GM21367 (cell line): Measurements from ENCODE around the gene WWOX.
A peak's percentile ranks its signal among the peaks of the same experiment; 100 is the strongest.
"Not testable (repeated sequence)": the region's sequence is repeated elsewhere in the genome, so short reads cannot be mapped to it uniquely, and the experiment has no call there.

Source experiments
- ATAC-seq: cut with Tn5 transposase; IDR thresholded peaks from one replicate; pipeline ENCODE4 v1.9.1; 2021; ENCODE audit not compliant: unreplicated experiment

The WWOX gene

DNA sequence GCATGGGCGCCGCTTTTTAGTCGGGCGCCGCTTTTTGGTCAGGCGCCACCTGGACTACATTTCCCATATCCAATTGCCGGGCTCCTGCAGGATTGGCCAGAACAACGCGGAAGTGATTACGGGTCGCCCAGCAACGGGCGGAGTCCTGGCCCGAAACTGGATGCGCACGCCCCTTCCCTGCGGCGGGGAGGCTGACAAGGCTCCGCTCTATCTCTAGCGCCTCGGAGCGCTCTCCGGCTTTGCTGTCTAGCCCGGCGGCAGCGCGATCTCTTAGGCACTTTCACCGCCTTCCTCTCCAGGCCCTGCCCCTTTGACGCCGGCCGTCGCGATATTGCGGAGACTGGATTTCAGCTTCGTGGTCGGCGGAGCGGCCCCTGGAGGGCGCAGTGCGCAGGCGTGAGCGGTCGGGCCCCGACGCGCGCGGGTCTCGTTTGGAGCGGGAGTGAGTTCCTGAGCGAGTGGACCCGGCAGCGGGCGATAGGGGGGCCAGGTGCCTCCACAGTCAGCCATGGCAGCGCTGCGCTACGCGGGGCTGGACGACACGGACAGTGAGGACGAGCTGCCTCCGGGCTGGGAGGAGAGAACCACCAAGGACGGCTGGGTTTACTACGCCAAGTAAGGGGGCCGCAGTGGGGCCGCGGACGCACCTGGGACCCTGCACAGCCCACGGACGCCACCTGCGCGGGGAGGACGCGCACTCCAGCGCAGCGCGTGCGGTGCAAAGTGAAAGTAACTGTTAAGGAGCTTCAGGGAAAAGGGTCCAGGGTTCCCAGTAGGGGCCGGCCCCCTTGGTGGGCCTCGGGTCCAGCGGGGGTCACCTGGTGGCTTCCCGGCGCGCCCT is at the start of gene WWOX:
Gene WWOX, plus strand, starts transcription at position 384 of the 841 bp plus-strand sequence.
- ATAC-seq, result peak; percentile 96

DNA sequence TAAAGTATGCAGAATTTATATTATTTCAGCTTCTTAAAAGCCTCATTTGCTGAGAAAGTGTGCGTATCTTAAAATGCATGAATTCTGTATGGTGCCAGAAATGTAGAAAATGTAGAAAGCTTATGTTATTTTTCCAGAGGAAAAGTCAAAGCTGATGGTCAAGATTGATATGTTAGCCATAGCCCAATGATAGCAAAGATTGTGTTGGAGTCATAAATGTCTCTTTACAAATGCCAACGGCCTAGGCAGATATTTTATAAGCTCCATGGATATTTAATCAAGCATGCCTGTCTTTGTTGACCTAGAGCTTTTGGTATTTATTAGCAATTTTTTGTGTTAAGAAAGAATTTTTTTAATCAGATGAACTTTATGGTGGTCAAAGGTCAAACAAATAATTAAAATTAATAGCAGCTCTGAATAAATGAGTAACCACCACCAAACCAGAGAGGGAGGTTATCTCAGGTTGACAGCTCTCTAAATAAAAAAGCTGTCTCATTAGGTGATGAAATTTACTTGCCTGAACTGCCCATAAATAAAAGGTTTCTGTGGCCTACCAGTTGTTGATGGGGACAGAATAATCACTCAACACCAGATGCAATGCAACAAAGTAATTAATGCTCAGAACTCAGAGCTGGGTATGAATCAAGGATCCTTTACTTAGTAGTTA is 48.6 kb upstream of the WWOX start:
- ATAC-seq, result no peak

DNA sequence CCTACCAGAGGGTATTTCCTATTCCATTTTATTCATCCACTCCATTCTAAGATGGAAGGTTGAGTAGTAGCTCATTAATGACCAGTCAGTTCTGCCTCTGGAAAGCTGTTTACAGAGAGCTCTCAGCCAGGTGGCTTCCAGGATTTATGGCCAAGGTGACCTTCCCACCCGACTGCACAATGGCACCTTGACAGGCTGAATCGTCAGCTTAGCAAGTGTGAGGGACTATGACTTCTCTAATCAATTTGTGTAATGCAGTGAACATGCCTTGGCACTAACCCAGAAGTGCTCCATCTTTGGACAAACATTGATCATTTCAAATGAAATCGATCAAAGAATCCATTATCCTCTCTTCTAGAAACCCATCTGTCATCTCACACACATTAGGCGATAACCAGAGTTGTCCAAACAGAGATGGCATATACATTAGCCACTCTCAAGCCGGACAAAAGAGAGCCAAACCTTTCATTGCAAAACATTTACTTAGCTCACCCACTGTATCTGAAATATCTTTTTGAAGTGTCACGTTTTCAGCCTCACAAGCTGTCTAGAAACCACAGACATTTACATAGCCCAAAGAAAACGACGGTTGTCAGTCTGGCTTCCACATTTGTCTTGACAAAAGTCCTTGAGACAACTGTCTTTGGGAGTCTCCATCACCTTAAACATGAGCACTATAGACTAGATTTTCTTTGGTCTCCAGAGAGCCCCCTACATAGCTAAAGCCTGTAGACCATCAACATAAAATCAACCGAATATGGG is 41.5 kb upstream of the WWOX start:
- ATAC-seq, result no peak

DNA sequence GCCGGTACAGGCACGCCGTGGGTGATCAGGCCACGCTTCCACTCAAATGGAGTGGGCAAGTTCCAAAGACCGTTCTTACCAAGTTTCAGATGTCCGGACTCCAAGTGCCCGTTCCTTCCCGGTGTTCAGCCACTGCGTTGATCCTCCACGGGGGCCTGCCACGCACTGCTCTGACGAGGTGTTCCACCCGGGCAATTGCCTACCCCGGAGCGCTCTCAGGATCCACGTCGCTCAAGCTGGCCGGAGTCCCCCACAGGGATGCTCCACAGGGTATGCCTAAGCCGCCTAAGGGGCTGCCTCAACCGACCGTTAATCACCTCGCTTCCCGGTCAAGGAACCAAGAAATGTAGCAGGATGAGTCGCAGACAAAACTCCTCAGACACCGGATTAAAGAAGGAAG is 39.6 kb upstream of the WWOX start:
- not testable (repeated sequence) for ATAC-seq

DNA sequence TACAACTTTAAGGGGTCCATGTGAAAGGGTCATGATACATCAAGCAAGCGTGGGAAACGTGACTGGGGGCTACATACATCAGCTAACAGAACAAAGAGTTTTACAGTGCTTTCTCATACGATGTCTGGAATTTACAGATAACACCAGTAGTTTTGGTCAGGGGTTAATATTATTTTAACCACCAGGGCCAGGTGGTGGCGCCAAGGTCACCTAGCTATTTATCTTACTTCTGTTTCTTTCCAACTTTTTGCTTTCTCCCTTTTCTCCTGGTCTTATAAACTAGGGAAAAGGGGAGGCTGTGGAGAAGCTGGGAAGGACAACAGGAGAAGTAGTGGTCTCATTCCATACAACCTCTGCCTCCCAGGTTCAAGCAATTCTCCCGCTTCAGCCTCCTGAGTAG is 39.2 kb upstream of the WWOX start:
- ATAC-seq, result no peak

DNA sequence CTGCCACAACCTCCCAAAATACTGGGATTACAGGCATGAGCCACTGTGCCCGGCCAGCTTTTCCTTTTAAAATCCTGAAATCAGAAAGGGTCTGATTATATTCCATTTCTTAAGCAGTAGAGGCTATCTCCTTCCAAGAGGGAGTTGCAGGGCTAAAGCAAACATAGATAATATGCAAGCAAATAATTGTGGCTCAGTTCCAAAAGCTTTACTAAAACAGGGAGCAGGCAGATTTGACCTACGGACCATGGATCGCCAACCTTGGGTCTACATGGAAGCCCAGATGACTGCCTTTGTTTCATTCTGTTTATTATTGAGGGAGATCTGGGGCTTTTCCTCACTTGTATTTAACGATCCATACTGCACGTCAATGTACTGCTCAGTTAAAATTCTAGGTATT is 38.6 kb upstream of the WWOX start:
- ATAC-seq, result no peak

DNA sequence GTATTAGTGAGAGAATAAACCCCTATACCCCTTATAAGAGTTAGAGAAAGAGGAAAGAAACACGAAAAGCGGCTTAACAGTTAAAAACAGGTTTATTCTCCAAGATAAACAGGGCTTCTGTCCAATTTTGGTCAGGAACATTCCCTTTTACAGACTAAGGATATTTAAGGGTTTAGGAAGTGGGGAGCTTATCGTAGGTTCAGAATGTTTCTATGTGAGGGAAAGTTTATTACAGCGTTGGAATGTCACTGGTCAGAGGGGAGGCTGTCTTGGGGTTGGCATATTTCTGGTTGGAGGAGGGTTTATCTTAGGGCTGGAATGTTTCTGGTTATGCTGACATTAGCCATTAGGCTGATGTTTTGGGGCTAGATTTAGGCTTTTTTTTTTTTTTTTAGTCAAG is 34.1 kb upstream of the WWOX start:
- no peak for ATAC-seq

DNA sequence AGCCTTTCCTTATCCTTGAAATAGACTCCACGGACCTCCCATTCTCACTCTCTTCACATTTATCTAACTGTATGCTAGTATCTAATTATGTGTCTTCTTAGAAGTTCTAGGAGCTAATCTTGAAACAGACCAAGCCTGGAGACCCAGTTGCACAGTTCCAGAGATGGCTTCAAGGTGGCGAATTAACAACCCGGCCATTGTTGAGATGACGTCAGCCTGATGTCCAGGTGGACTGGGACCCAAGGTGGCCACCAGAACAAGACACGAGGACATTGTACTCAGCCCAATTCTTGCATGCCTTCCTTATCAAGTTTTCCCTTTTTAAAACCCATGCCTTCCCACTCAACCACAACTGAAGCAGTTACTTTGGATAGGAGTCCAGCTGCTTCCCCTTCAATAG is 29.5 kb upstream of the WWOX start:
- no peak for ATAC-seq

DNA sequence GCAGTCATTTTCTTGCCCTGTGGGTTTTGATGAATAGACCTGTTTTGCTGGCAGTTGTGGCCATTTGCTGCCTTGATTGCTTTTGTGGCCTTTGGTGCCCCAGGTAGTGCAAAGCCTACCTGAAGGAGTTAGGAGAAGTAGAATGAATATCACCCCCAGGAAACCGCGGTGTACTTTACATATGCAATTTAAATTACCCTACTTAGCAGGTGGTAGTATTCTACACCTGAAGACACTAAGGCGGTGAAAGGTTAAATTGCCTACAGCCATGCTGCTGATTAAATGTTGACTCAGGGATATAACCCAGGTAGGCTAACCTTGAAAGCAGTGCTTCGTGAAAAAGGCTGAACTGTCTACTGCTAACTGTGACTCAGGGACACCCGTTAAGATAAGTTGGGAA is 27.2 kb upstream of the WWOX start:
- ATAC-seq, result no peak

DNA sequence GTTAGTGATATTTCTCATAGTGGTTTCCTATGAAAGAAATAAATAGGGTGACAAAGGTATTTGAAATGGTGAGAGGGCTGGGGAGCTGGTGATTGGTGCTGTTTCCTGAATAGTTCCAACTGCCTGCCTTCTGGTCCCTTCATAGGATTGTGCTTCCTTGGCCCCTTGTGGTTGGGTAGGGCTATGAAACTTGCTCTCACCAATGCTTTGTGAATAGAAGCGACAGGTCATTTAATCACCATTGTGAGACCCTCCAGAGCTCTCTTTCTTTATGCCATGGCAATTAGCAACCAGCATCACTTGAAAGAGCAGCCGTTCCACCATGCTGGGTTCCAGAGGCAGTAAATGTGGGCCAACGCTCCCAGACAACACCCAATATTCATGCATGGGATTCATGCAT is 23.7 kb upstream of the WWOX start:
- ATAC-seq, result no peak

DNA sequence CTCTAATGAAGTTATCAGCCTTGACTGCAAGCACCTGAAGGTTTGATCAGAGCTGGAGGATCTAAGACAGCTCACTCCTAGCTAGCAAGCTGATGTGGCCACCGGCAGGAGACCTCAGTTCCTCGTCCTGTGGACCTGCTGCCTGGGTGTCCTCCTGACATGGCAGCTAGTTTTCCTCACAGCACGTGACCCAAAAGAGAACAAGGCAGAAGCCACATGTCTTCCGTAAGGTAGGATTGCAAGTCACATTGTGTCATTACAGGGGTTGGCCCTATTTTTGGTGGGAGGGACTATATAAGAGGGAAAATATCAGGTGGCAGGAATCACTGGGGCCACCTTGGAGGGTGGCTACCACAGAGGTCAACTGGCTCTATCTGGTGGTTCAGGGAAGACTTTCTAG is 18.1 kb upstream of the WWOX start:
- ATAC-seq, result no peak

DNA sequence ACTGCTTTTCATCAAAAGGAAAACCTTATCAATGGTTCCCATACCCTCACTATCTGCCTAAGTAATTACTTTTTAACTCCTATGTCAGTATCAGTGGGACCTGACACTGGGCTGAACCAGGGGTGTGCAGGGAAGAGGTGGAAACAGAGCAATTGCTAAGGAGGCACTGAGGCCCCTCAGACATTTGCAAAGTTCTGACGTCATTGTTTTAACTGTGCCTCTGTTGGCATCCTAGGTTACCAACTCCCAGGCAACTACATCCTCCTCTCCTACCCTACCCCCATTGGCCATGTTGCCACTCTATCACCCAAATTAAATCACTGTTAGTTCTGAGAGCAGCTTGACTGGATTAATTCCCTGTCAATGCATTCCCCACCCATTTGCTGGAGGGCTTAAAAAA is 8.0 kb upstream of the WWOX start:
- no peak for ATAC-seq

DNA sequence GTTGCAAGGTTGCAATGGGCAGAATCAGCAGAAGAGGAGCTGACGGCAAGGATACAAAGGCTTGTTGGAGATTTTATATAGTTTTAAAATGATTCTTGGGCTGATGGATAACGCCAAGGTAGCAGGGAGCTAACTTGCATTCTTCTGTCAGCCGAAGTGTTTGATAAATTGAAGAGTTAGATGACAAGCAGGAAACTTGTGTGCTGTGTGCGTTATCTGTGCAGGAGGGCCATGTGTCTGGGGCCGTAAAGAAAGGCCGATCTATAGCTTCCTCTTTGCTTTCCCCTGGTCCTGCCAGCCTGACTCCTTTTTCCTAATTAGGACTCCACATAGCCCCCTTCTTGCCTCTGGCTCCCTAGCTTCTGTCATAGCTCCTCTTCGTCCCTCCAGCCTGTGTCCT is 6.7 kb upstream of the WWOX start:
- no peak for ATAC-seq

DNA sequence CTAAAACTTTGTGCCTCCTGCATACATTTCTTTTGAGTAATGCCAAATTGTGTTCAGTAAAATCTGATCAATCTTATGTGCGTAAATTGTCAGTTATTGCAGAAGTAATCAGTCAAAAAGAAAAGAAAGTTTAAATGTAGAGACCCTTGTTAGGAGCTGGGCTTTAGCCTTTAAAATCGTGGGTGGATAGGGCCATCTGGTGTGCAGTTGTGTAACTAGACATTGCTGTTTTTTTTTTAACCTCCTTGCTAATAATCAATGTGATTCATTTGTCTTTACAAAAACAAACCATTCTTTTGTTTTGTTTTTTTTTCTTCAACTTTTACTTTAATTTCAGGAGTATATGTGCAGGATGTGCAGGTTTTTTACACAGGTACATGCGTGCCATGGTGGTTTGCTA is 5.3 kb upstream of the WWOX start:
- ATAC-seq, result no peak

DNA sequence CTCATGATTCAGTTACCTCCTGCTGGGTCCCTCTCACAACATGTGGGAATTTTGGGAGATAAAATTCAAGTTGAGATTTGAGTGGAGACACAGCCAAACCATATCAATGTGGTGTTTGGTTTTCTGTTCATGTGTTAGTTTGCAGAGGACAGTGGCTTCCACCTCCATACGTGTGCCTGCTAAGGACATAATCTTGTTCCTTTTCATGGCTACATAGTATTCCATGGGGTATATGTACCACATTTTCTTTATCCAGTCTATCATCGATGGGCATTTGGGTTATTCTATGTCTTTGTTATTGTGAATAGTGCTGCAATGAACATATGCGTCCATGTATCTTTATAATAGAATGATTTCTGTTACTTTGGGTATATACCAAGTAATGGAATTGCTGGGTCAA is 4.5 kb upstream of the WWOX start:
- no peak for ATAC-seq

DNA sequence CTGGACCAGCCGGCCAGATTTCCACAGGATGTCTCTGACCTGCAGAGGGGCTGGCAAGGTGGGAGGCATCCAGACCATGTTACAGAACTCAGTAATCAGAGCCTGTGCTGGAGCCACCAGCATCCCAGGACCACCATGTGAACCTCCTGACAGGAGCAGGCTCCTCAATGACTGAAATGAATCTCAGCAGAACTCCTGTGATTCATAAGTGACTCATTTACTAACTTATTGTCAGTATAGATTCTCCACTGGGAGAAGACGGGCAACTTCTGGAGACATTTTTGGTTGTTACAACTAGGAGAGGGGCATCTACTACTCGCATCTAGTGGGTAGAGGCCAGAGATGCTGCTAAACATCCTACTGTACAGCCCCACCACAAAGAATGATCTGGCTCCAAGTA is 3.1 kb upstream of the WWOX start:
- no peak for ATAC-seq

DNA sequence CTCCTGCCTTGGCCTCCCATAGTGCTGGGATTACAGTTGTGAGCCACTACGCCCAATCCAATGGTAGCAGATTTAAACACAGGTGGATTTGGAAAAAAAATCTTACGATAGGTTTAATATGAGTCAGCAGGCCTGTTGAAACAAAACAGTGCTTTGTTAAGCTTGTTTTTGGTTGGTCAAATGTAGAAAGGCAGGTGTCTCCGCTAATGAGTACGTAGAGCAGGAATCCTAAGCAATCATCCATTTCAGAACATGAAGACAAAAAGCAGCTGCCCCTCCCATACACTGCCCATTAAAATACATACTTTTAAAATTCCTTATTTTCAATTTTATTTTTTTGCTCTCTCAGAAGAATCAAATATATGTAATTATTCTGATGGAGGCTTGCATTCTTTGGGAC is 1.9 kb upstream of the WWOX start:
- ATAC-seq, result no peak

DNA sequence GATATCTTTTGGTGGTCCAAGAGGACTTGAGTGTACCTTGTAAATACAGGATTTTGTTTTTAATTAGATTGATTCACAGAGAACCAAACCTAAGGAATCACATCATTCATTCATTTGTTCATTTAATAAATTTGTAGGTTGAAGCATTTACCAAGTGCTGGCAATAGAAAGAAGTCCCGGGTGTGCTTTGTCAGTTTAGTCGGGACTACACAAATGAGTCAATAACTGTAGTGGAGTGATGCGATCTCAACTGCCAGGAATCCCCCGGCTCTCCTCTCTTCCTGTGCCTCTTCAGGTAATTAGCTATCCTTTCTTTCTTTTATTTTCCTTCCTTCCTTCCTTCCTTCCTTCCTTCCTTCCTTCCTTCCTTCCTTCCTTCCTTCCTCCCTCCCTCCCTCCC is 1.4 kb upstream of the WWOX start:
- ATAC-seq, result no peak

DNA sequence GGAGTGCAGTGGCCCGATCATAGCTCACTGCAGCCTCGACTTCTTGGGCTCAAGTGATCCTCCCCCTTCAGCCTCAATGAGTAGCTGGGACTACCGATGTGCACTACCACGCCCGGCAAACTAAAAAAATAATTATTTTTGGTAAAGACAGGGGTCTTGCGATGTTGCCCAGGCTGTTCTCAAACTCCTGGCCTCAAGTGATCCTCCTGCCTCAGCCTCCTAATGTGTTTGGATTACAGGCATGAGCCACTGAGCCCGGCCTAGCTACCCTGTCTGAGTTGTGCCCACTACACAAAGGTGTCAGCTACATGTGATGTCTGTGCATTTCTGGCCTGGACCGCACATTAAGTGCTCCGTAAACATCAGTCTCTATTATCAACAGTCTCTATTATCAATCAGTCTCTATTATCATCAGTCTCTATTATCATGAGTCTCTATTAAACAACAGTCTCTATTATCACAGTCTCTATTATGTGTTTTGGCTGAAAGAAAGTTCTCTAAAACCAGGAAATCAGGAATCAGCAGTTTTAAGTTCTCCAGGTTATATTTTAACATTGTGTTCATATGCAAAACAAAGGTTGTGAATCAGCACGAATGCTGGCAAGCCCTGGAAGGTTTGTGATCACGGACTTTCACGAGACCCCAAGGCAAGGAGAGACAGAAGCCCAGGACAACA is 721 bp upstream of the WWOX start:
- no peak for ATAC-seq

DNA sequence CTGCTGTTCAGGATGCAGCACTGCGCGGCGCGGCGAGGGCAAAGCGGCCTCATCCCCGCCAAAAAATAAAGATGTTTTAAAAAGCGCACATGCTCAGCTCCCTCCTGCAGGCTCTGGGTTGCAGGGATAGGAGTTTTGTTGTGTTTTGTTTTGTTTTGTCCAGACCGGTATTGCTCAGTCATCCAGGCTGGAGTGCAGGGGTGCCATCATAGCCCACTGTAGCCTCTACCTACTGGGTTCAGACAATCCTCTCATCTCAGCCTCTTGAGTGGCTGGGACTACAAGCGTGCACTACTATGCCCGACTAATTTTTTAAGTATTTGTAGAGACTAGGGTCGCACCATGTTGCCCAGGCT is 636 bp downstream of the WWOX start:
- ATAC-seq, result peak; percentile 28

DNA sequence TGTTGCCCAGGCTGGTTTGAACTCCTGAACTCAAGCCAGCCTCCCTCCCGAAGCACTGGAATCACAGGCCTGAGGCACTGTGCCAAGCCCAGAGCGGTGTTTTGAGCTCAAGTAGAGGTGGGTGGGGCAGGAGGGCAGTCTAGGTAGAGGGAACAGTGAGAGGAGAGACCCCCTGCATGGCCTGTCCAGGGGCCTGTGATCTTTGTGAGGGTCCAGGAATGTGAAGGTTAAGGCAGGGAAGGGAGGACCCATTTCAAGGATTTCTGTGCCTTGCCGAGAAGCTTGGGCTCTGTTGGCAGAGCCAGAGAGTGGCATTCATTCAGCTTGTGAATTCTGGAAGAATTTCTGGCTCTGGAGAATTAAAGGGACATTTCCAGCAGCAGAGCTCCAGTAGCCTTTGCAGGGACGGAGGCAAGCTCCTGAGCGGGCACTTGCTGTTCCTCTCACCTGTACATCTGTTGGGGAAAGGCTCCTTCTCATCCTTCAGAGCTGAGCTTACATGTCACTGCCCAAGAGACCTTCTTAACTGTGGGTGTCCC is 2.7 kb downstream of the WWOX start:
- ATAC-seq, result no peak
